SK-N-SH treated with all-trans-retinoic acid at 6 μM for 48 hours (cell line): ENCODE data around the gene ITM2B.

Source experiments
- ISL1 ChIP-seq: fragments of 250-450 bp; sonication (Bioruptor Pico); IDR thresholded peaks from 2 replicates; pipeline ENCODE4 v2.1.2; 2022; ENCODE audit warnings: mild to moderate bottlenecking, moderate library complexity
- TSHZ2 ChIP-seq: fragments of 250-450 bp; sonication (Bioruptor Pico); IDR thresholded peaks from 2 replicates; pipeline ENCODE4 v1.5.0; 2020; ENCODE audit warnings: mild to moderate bottlenecking, moderate library complexity
- ZNF565 ChIP-seq: fragments of 450-650 bp; formaldehyde crosslinking; conservative IDR thresholded peaks from 2 replicates; pipeline ENCODE4 v1.5.0; 2020; ENCODE audit warnings: low read depth, mild to moderate bottlenecking, moderate library complexity

DNA sequence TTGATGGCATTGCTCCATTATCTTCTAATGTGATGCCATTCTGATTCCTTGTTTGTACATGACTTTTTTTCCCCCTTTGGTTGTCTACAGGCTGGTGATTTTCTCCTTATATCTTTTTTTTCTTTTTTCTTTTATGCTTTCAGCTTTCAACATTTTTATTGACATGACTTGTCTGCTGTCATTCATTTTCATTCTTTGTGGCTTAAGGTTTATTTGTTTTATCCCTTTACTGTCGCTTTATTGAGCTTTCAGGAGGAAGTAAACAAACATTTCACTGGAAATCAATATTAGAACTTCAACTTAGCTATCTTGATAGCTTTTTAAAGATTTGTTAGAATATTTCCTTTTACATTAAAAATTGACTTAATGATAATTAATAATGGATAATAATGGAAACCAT lies 9.7 kb downstream of the ITM2B start:
- TF ChIP-seq ISL1 (CRISPR knock-in tag) (no peak), TSHZ2 (CRISPR knock-in tag) (no peak), ZNF565 (CRISPR knock-in tag) (no peak)
